AG08396 (cell line): ENCODE results near the gene NSL1.
A peak's percentile ranks its signal among the peaks of the same experiment; 100 is the strongest.
"Not testable (repeated sequence)": the region's sequence is repeated elsewhere in the genome, so short reads cannot be mapped to it uniquely, and the experiment has no call there.

Source experiments
- DNase-seq: peaks from one replicate; pipeline ENCODE4 v3.0.0; 2012; ENCODE audit warnings: low spot score, mixed read lengths

NSL1 gene

GRCh38 chr1:212782422-212783154 is 9.0 kb downstream of the NSL1 start:
- DNase-seq = peak; percentile 19

GRCh38 chr1:212781225-212781624 is 10.4 kb downstream of the NSL1 start:
- DNase-seq = no peak

GRCh38 chr1:212780759-212781158 is 10.8 kb downstream of the NSL1 start:
- DNase-seq = no peak

- not testable (repeated sequence) for DNase-seq
Measured at GRCh38 chr1:212779086-212779485, 12.5 kb downstream of the NSL1 start.

- no peak for DNase-seq
Measured at GRCh38 chr1:212777151-212777550, 14.4 kb downstream of the NSL1 start.

GRCh38 chr1:212775241-212775640 is 16.3 kb downstream of the NSL1 start:
- no peak for DNase-seq

- DNase-seq = no peak
Measured at GRCh38 chr1:212774584-212774983, 17.0 kb downstream of the NSL1 start.

GRCh38 chr1:212773011-212773410 is 18.6 kb downstream of the NSL1 start:
- no peak for DNase-seq

- DNase-seq = no peak
Measured at GRCh38 chr1:212771341-212771740, 20.2 kb downstream of the NSL1 start.

GRCh38 chr1:212769459-212770167 is 22.0 kb downstream of the NSL1 start:
- no peak for DNase-seq

GRCh38 chr1:212766825-212767224 is 24.8 kb downstream of the NSL1 start:
- DNase-seq = not testable (repeated sequence)

GRCh38 chr1:212764718-212765281 is 26.8 kb downstream of the NSL1 start:
- DNase-seq = not testable (repeated sequence)

- DNase-seq = no peak
Measured at GRCh38 chr1:212762839-212763238, 28.7 kb downstream of the NSL1 start.

- DNase-seq = no peak
Measured at GRCh38 chr1:212762234-212762633, 29.3 kb downstream of the NSL1 start.

GRCh38 chr1:212760126-212760823 is 31.3 kb downstream of the NSL1 start:
- no peak for DNase-seq

GRCh38 chr1:212759683-212760082 is 31.9 kb downstream of the NSL1 start:
- DNase-seq = no peak

GRCh38 chr1:212754680-212755079 is 36.9 kb downstream of the NSL1 start:
- no peak for DNase-seq

- no peak for DNase-seq
Measured at GRCh38 chr1:212754193-212754592, 37.4 kb downstream of the NSL1 start.

GRCh38 chr1:212753749-212754148 is 37.8 kb downstream of the NSL1 start:
- DNase-seq = no peak

- DNase-seq = no peak
Measured at GRCh38 chr1:212752934-212753497, 38.6 kb downstream of the NSL1 start.

GRCh38 chr1:212752252-212752933 is 39.2 kb downstream of the NSL1 start:
- peak; percentile 22 for DNase-seq
